Measurements from ENCODE around the gene UNC93A.

Gene UNC93A

DNA sequence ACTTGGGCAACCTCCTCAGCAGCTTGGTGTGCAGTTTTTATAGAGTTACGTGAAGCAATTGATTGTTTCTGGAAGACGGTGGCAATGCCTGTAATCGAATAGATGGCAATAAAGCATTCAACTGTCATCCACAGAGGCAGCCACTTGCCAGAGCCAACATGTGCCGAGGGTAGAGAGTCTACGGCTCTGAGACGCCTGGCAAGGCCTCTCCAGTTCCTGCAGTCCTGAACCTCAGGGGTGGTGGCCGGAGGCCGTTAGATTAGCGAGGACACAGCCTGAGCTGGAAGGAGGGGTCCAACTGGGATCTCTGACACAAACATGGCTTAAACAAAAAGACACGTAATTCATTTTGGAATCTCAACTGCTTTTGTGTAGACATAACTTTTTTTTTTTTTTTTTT, 33.0 kb downstream of the UNC93A start:
- no peak for TF ChIP-seq POLR2A (IDR thresholded peaks at IDR 0.05; ENCODE audit: low read depth, low read length)
- DNase-seq (ENCODE audit: insufficient read length, low spot score) = no peak
- no peak for FAIRE-seq

DNA sequence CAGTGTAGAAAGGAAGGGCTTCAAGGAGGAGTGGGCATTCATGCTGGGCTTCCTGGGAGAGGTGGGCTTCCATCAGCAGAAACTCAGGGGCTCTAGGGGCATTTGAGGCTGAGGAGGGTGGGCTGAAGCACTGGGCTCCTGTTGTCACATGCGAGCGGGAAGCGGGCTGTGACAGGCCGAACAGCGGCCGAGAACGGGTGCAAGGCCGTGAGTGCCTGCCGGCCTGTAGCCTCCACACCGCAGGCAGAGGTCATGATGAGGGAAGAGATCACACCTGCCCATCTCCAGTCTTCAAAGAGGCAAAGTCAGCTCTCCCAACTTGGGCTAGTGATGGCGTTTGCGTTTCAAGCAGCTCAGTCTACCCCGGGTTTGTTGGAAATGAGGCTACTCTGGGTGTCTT, 34.7 kb downstream of the UNC93A start:
- DNase-seq (ENCODE audit: insufficient read length, low spot score) (no peak), FAIRE-seq (no peak)

DNA sequence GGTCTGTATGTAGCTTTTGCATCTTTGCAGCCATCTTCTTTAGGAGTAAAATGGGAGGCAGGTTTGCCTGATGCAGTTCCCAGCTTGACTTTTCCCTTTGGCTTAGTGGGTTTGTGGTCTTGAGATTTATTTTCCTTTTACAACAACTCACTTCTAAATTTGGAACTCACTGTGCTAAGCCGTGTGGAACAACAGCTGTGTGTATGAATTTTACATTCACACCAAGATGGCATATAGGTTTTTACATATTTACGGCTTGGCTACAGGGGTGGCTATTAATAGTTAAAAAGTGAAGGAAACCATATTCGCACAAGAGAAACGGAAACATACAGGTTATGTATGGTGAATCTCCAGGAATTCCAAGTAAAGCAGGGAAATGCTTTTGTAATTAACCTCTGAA, 36.3 kb downstream of the UNC93A start:
- FAIRE-seq (no peak), DNase-seq (ENCODE audit: insufficient read length, low spot score) (no peak)
- TF ChIP-seq POLR2A (IDR thresholded peaks at IDR 0.05; ENCODE audit: low read depth, low read length) = no peak

More for the DNA sequence above, 34.7 kb downstream of the UNC93A start:
- TF ChIP-seq POLR2A (IDR thresholded peaks at IDR 0.05; ENCODE audit: low read depth, low read length) = no peak

DNA sequence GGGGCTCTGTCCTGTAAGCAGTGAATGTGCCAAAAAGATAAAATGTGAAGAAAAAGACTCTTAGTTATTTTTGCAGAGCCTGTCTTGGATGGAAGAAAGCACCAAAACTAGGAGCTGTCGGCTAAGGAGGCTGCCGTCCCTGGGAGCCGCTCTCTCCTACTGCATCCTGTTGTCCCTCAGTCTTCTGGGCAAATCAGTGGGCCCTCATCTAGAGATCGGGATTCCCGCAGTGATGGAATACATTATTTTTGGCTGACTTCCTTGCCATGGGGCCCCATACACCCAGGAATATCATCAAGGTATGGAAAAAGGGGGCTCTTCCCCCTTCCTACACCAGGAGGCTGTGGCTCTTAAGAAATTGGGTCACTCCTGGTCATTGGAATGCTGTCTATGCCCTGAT, 37.0 kb downstream of the UNC93A start:
- TF ChIP-seq POLR2A (IDR thresholded peaks at IDR 0.05; ENCODE audit: low read depth, low read length) = no peak
- no peak for DNase-seq (ENCODE audit: insufficient read length, low spot score)
- no peak for FAIRE-seq

DNA sequence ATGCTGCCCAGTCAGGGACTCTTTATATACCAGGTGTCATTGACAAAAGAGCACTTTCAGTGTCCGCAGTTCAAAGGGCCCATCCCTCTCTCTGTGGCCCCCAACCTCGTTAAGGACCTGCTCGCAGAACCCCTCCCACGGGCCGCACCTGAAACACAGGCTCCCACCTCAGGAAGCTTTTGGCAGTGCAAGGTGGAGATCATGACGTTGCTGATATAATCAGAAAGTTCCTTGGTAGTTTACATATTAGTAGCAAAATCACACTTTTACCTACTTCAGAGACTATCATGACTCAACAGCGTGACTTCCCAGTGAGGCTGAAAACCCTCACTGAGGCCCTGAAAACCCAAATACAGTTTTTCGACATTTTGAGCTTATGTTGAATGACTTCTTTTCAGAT, 37.9 kb downstream of the UNC93A start:
- no peak for TF ChIP-seq POLR2A (IDR thresholded peaks at IDR 0.05; ENCODE audit: low read depth, low read length)
- no peak for FAIRE-seq
- DNase-seq (ENCODE audit: insufficient read length, low spot score) = no peak

DNA sequence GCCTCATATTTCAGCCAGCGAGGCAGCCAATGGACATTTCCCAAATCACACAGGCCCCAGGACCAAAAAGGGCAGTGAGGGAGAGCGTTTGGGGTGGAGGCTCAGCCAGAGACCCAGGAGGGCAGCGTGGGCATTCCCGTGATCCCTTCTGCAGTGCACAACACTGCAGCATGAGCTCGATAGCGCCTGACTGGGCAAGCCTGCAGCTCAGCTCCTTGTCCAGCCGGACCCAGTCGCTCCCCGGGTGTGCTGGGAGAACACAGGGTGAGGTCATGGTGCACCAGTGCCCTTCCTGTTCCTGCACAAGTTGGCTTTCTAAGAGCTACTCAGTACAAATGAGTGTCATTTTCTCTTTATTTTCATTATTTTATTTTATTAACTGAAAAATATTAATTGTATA, 39.6 kb downstream of the UNC93A start:
- no peak for TF ChIP-seq POLR2A (IDR thresholded peaks at IDR 0.05; ENCODE audit: low read depth, low read length)
- FAIRE-seq (no peak), DNase-seq (ENCODE audit: insufficient read length, low spot score) (no peak)

DNA sequence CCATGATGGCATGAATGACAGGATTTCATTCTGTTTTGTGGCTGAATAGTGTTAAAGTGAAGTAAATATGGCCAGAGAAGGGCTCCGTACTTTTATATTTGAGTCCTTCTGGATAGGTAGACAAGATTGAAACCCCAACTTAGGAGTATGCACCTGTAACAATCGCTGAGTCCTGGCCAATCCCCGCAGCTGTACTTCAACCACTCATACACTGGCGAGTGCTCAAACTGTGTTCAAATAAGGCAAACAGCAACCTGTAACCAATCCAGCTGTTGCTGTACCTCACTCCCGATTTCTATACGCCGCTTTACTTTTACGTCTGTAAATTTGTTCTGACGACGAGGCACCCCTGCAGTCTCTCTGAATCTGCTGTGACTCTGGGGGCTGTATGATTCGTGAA, 40.5 kb downstream of the UNC93A start:
- no peak for DNase-seq (ENCODE audit: insufficient read length, low spot score)
- no peak for TF ChIP-seq POLR2A (IDR thresholded peaks at IDR 0.05; ENCODE audit: low read depth, low read length)
- FAIRE-seq = no peak

DNA sequence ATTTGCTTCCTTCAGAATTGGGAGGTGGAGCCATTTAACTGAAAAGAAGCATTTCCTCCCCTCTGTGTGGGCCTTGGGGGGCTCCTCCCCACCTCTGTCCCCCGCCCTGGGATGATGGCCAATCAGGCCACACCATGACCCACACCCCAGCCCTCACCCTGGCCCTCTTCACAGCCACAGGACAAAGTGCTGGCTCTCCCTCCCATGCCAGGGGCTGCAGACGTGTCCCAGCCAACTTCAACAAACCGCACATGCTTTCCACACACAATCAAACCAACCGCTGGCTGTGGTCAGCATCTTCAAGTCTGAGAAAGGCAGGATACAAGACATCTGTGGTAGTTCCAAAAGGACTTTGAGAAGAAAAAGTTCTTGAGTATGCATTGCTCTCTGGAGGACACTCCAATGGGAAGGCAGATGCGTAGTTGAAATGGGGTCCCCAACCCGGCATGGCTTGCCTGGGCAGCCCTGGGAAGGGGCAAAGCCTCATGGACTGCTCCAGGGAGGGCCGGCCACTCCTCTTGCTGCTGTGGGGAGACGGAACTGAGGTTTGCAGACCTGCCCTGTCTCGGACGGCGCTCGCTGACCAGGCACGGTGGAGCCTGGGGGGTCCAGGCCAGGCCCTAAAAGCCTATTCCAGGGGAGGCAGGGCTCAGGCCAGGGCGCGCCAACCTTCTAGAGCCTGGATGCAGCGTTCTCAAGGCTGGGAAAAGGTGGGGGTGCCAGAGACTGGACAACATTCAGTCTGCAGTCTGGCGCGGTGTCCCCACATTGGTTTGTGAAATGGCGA, 45.9 kb downstream of the UNC93A start:
- FAIRE-seq (no peak), DNase-seq (ENCODE audit: insufficient read length, low spot score) (no peak)
- no peak for TF ChIP-seq POLR2A (IDR thresholded peaks at IDR 0.05; ENCODE audit: low read depth, low read length)

DNA sequence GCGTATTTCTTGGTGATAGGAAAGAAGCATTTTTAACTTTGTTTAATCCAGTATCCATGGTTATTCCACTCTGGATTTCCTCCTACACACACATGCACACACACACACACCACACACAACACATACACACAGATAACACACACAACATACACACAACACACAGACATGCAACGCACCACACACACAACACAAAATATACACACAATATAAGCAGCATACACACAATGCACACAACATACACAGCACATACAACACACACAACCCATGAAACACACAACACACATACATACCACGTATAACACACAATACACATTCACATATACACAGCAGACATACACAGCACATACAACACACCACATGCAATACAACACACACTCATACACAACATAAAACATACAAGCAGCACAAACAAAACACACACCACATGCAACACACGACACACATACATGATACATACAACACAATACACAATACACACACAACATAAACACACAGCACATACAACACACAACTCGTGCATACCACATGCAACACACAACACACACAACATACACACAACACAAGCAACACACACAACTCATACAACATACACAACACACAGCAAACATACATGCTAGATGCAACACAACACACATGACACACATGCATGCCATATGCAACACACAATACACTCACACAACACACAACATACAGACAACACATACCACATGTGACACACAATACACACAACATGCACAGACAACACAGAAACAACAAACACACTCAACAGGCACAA, 46.7 kb downstream of the UNC93A start:
- FAIRE-seq (no peak), DNase-seq (ENCODE audit: insufficient read length, low spot score) (no peak)
- TF ChIP-seq POLR2A (IDR thresholded peaks at IDR 0.05; ENCODE audit: low read depth, low read length) = no peak

DNA sequence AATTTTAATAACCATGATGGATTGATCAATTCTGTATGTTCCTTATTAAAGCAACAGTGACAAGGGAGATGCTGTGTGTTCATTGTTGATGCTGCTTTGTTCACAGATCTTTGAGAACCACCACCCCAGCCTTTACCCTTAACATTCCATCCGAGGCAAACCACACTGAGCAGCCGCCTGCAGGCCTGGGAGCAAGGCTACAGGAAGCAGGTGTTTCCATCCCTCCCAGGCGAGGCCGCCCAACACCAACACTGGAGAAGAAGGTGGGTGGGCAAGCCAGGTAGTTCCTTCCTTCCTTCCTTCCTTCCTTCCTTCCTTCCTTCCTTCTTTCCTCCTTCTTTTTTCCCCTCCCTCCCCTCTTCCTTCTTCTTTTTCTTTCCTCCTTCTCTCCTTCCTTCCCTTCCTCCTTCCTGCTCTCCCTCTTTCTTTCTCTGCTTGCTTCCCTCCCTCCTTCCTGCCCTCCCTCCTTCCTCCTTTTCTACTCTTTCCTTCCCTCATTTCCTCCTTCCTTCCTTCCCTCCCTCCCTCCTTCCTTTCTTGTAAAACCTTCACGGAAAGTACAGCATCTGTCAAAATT, 47.5 kb downstream of the UNC93A start:
- FAIRE-seq (no peak), DNase-seq (ENCODE audit: insufficient read length, low spot score) (no peak)
- TF ChIP-seq POLR2A (IDR thresholded peaks at IDR 0.05; ENCODE audit: low read depth, low read length) = no peak

DNA sequence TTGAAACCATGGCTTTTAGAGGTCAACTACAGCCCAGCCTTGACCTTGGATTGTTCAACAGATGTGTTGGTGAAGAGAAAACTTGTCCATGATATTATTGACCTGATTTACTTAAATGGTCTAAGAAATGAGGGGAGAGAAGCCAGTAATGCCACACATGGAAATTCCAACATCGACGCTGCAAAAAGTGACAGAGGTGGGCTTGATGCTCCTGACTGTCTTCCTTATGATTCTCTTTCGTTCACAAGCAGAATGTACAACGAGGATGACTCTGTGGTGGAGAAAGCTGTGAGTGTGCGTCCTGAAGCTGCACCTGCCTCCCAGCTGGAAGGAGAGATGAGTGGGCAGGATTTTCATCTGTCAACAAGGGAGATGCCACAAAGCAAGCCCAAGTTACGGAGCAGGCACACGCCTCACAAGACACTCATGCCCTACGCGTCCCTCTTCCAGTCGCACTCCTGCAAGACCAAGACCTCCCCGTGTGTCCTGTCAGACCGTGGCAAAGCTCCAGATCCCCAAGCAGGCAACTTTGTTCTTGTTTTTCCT, 50.0 kb downstream of the UNC93A start:
- TF ChIP-seq POLR2A (IDR thresholded peaks at IDR 0.05; ENCODE audit: low read depth, low read length) = no peak
- no peak for DNase-seq (ENCODE audit: insufficient read length, low spot score)
- FAIRE-seq = no peak

DNA sequence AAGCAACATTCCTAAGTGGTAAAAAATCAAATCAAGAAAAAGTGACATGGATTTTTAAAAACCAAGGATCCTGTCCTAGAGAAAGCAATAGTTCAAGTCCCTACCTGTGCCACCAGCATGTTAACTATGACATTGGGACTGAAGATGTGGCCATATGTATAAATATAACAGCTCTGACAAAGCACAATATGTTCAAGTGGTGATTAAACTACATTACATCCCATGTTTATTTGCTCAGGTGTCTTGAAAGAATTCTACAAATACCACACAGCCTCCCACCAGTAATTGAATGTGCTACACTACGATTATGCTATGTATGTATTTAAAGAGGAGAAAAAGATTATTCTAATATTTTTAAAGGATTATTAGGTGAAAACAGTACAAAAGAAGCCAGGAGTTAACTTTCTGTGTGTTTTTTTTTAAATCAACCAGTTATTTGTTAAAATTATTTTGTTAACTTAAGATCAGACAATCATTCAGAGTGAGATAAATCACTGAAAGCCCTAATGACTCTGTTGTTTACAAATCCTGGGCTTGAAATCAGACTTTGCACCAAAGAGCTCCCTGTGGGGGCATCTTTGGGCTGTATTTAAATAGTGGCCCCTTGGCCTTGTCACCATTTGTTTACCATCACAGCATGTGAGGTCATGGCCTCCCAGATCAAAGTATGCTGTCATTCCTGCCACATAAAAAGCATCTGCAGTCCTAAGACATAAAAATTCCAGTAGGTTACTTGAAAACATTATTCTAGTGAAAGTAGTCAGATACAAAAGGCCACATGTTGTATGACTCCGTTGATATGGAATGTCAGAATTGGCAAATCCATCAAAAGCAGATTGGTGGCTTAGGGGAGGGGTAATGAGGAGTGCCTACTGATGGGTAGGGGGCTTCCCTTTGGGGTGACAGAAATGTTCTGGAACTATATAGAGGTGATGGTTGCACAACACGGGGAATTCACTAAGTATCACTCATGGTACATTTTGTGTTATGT, 50.8 kb downstream of the UNC93A start:
- DNase-seq (ENCODE audit: insufficient read length, low spot score) = no peak
- no peak for TF ChIP-seq POLR2A (IDR thresholded peaks at IDR 0.05; ENCODE audit: low read depth, low read length)
- no peak for FAIRE-seq

DNA sequence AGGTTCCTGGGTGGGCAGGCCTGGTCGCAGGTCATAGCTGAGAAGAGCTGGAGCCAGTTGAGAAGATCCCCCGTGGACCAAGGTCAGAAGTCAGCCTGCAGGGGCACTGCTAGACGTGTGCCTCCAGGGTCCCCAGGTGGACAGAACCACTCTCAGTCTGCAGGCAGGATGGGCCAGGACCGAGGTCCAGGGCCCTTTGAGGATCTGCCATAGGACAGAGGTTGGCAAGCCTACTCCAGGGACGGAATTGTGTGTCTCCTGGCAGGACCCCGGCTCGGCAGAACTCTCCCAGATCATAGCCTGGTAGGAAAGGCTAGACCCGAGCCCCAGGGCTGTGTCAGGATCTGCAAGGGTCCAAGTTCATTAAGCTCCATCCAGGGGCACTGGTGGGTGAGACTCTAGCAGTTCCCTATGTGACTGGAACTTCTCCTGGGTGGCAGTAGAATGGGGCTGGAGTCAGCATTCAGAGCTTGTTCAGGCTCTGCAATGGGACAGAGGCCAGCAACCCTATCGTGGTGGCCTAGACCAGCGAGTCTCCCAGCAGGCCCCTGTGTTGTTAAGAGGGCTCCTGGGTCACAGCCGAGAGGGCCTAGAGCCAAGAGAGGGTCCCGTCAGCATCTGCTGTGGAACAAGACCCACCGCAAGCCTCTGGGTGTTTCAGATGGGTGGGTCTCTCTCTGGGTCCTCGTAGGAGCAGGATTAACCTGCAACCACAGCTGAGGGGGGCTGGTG, 51.9 kb downstream of the UNC93A start:
- FAIRE-seq = no peak
- no peak for TF ChIP-seq POLR2A (IDR thresholded peaks at IDR 0.05; ENCODE audit: low read depth, low read length)
- DNase-seq (ENCODE audit: insufficient read length, low spot score) = no peak

All from H54 (cell line).